Measurements from ENCODE around the gene SETD1A.
A peak's percentile ranks its signal among the peaks of the same experiment; 100 is the strongest.
"Not testable (repeated sequence)": the region's sequence is repeated elsewhere in the genome, so short reads cannot be mapped to it uniquely, and the experiment has no call there.

The SETD1A gene

DNA sequence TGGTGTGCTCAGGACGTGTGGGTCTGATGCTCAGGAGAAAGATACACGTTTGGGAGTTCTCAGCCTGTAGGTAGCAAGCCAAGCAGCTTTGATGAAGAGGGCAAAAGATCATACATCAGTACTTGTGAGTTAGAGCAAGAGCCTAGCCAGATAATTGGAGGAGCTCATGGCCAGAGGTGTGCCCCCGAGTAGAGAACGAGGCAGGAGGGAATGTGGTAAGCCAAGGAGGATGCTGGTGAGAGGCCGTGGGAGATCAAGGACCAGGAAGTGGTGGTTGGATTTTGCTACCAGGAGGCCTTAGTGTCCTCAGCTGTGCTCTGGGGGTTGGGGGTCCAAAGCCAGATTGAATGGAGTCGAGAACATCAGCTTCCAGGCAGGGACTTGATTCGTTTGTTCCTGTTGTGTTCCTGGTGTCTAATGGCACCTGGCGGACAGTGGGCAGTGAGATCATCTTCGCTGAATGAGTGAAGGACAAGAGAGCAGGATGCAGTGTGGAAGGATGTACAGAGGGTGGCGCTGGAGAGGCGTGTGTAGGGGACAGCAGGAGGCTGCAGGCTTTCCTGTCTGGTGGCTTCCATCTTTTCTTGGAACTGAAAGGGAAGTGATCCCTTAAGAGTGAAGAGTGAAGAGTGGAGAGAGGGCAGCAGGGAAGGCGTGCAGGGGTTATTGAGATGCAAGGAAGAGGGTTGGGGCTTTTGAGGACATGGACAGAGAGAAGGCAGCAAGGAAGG lies 22.6 kb upstream of the SETD1A start:
- TF ChIP-seq, protein P1, sequence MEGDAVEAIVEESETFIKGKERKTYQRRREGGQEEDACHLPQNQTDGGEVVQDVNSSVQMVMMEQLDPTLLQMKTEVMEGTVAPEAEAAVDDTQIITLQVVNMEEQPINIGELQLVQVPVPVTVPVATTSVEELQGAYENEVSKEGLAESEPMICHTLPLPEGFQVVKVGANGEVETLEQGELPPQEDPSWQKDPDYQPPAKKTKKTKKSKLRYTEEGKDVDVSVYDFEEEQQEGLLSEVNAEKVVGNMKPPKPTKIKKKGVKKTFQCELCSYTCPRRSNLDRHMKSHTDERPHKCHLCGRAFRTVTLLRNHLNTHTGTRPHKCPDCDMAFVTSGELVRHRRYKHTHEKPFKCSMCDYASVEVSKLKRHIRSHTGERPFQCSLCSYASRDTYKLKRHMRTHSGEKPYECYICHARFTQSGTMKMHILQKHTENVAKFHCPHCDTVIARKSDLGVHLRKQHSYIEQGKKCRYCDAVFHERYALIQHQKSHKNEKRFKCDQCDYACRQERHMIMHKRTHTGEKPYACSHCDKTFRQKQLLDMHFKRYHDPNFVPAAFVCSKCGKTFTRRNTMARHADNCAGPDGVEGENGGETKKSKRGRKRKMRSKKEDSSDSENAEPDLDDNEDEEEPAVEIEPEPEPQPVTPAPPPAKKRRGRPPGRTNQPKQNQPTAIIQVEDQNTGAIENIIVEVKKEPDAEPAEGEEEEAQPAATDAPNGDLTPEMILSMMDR (IDR thresholded peaks at IDR 0.05; ENCODE audit: insufficient read depth, low read length, missing control alignments), result peak; percentile 36
- POLR2A ChIA-PET, result no interaction called here
- no peak overlapping the region for H3K4me3 ChIP-seq (ENCODE audit: low read depth, low read length)
- DNase-seq (ENCODE audit: low read depth, low spot score), result no peak
- CTCF ChIA-PET, result interaction anchor here (0.8 to 2.1 kb wide), 10 partner anchors 8 to 933 kb away, joined by 3 to 5 read pairs (median 4); no protein-coding TSS in a partner anchor

DNA sequence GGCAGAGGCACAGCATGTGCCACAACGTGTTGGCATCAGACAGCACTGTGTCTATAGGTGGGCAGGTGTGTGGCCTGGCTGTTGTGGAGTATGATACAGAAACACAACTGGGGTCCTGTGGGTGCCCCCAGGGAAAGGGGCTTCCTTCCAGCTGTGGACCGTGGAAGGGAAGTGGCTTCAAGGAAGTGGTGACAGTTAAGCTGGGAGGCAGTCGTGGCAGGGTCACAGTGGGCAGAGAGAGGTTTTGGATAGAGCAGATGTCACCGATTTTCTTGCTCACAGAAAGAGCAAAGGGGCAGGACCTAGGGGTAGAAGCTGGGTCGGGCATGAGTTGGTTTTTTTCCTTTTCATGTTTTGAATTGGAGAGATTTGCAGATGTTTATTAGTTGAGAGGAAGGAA lies 19.9 kb upstream of the SETD1A start:
- no peak for DNase-seq (ENCODE audit: low read depth, low spot score)
- ChIA-PET POLR2A (no interaction called here), CTCF (interaction anchor here (0.9 to 7.6 kb wide), 4 partner anchors 10 to 93 kb away, joined by 3 to 103 read pairs (median 42); partner anchors contain the start of genes FBXL19 and ORAI3)
- no peak overlapping the region for H3K4me3 ChIP-seq (ENCODE audit: low read depth, low read length)
- TF ChIP-seq, protein P1 (IDR thresholded peaks at IDR 0.05; ENCODE audit: insufficient read depth, low read length, missing control alignments), result no peak

DNA sequence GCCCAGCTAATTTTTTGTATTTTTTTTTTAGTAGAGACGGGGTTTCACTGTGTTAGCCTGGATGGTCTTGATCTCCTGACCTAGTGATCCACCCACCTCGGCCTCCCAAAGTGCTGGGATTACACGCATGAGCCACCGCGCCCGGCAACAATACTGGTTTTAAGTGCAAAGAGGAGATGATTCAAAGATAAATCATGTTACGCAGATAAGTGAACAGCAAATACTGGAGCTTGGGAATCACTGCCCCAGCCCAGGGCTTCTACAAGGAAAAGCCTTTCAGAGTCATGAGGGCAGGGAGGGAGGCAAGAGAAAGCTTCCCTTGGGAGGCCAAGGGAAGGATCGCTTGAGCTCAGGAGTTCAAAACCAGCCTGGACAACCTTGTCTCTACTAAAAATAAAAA lies 18.0 kb upstream of the SETD1A start:
- CTCF ChIA-PET, result interaction anchor here (2.0 to 7.6 kb wide), 6 partner anchors 7 to 125 kb away, joined by 8 to 103 read pairs (median 43); partner anchors contain the start of genes FBXL19 and ORAI3
- H3K4me3 ChIP-seq (ENCODE audit: low read depth, low read length); DNase-seq (ENCODE audit: low read depth, low spot score): not testable (repeated sequence)
- POLR2A ChIA-PET, result interaction anchor here (0.6 to 1.2 kb wide), 2 partner anchors 11 to 13 kb away, joined by 3 read pairs; no protein-coding TSS in a partner anchor

DNA sequence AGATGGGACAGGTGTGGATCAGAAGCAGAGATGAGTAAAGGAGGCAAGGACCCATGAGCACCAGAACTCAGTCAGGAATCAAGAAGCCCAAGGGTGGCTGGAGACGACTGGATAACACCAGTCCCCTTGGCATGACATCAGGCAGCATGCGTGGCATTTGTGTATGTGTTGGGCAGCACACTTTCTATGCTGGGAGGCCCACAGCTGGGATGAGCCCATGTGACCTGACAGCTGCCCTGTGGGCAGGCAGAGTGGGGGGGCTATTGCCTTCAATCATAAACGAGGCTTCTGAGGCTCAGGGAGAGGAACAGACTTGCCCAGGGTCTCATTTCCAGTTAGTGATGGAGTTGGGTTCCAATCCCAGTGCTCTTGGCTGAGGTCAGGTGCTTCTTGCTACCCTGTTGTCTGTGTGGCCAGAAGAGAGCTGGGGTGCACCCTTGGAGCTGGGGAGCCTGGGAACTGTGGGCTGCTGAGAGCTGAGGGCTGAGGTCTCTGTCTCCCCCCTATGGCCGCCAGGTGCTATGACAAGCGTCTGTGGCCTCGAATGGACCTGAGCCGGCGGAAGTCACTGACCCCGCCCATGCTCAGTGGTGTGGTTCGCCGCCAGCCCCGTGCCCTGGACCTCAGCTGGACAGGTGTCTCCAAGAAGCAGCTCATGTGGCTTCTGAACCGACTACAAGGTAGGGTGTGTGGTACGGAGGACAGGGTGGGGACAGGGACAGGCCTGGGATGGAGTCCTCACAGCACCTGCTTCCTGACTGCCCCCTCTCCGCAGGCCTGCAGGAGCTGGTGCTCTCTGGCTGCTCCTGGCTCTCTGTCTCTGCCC lies 15.7 kb upstream of the SETD1A start:
- CTCF ChIA-PET, result interaction anchor here (0.8 to 7.6 kb wide), 24 partner anchors 9 to 927 kb away, joined by 3 to 103 read pairs (median 4); partner anchors contain the start of genes FBXL19 and ORAI3
- H3K4me3 ChIP-seq (ENCODE audit: low read depth, low read length), result no peak overlapping the region
- TF ChIP-seq, protein P1 (IDR thresholded peaks at IDR 0.05; ENCODE audit: insufficient read depth, low read length, missing control alignments), result peak; percentile 88
- no peak for DNase-seq (ENCODE audit: low read depth, low spot score)
- POLR2A ChIA-PET, result interaction anchor here (1.0 to 1.6 kb wide), 3 partner anchors 14 to 240 kb away, joined by 3 read pairs; no protein-coding TSS in a partner anchor

DNA sequence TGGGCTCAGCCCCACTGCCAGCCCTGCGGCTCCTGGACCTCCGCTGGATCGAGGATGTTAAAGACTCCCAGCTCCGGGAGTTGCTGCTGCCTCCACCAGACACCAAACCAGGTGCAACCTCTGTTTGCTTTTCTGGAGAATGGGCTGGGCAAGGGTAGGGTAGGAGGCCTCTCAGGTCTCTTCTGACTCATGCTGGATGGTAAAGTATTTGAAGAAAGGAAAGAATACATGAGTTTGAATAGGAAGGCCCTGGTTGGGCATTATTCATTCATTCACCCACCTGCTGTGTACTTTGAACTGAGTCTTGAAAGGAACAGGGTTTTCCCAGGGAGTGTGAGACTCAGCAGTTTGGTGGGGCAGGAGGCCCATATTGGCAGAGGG lies 15.1 kb upstream of the SETD1A start:
- CTCF ChIA-PET, result interaction anchor here (0.8 to 7.6 kb wide), 20 partner anchors 10 to 926 kb away, joined by 3 to 103 read pairs (median 4); partner anchors contain the start of genes FBXL19 and ORAI3
- no peak overlapping the region for H3K4me3 ChIP-seq (ENCODE audit: low read depth, low read length)
- DNase-seq (ENCODE audit: low read depth, low spot score), result no peak
- POLR2A ChIA-PET, result interaction anchor here (1.0 to 1.2 kb wide), 2 partner anchors 13 to 137 kb away, joined by 3 read pairs; no protein-coding TSS in a partner anchor
- TF ChIP-seq, protein P1 (IDR thresholded peaks at IDR 0.05; ENCODE audit: insufficient read depth, low read length, missing control alignments), result no peak

DNA sequence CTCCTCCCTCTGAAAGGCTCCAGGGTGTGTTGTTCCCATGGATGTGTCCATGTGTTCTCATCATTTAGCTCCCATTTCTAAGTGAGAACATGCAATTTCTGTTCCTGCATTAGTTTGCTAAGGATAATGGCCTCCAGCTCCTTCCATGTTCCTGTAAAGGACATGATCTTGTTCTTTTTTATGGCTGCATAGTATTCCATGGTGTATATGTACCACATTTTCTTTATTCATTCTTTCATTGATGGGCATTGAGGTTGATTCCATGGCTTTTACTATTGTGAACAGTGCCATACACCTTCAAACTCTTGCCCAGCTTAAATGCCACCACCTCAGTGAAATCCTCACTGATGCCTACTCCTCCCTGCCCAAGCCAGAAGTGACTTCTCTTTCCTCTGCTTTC lies 13.2 kb upstream of the SETD1A start:
- ChIA-PET CTCF (interaction anchor here (1.0 to 7.6 kb wide), 5 partner anchors 8 to 130 kb away, joined by 3 to 103 read pairs (median 4); partner anchors contain the start of gene ORAI3), POLR2A (no interaction called here)
- no peak for DNase-seq (ENCODE audit: low read depth, low spot score)
- no peak overlapping the region for H3K4me3 ChIP-seq (ENCODE audit: low read depth, low read length)
- TF ChIP-seq, protein P1 (IDR thresholded peaks at IDR 0.05; ENCODE audit: insufficient read depth, low read length, missing control alignments), result no peak

Data from AG04449 (cell line).